Neural cell (in vitro differentiated cells): Measurements from ENCODE around the gene RHCG. TPM values are rescaled to one million over a fixed set of nuclear protein-coding genes. Genes with fewer than 3 reads are reported as not detected.

ENCODE experiments used
- H2AFZ ChIP-seq: fragments of 200-600, 300-800 bp; sonication (generic), shearing (Covaris generic); 2 replicates; pipeline ENCODE4 v1.6.0; 2014; ENCODE audit warnings: low read depth, mild to moderate bottlenecking, antibody characterized with exemption, low read length, moderate library complexity
- H3F3A ChIP-seq: fragments of 200-600 bp; shearing (Covaris generic); 2 replicates; pipeline ENCODE4 v1.6.1; 2016; ENCODE audit warnings: mild to moderate bottlenecking, moderate library complexity, mixed read lengths, antibody characterized with exemption, low read length; ENCODE audit not compliant: insufficient read depth, poor library complexity, severe bottlenecking
- H3K27ac ChIP-seq: fragments of 200-600, 300-800 bp; sonication (generic), shearing (Covaris generic); 2 replicates; pipeline ENCODE4 v1.5.1; 2014; ENCODE audit warnings: mild to moderate bottlenecking, low read length, moderate library complexity
- H3K27me3 ChIP-seq: fragments of 300-800, 200-600 bp; sonication (generic), shearing (Covaris generic); 2 replicates; pipeline ENCODE4 v1.6.0; 2014; ENCODE audit warnings: mild to moderate bottlenecking, low read depth, low read length, moderate library complexity; ENCODE audit not compliant: insufficient read depth
- H3K36me3 ChIP-seq: fragments of 300-800, 200-600 bp; sonication (generic), shearing (Covaris generic); 2 replicates; pipeline ENCODE4 v1.5.1; 2014; ENCODE audit warnings: mild to moderate bottlenecking, antibody characterized with exemption, low read length, moderate library complexity; ENCODE audit not compliant: insufficient read depth
- H3K4me2 ChIP-seq: fragments of 300-800, 200-600 bp; sonication (generic), shearing (Covaris generic); 2 replicates; pipeline ENCODE4 v1.6.0; 2014; ENCODE audit warnings: mild to moderate bottlenecking, low read length
- H3K4me3 ChIP-seq: fragments of 300-800, 200-600 bp; sonication (generic), shearing (Covaris generic); 2 replicates; pipeline ENCODE4 v1.5.1; 2014; ENCODE audit warnings: mild to moderate bottlenecking, low read length, moderate library complexity
- H3K79me2 ChIP-seq: fragments of 200-600 bp; shearing (Covaris generic); replicated peaks from 2 replicates; pipeline ENCODE4 v1.6.0; 2014; ENCODE audit warnings: mild to moderate bottlenecking, low read length, moderate library complexity; ENCODE audit not compliant: insufficient read depth
- H3K9ac ChIP-seq: fragments of 300-800, 200-600 bp; sonication (generic), shearing (Covaris generic); 2 replicates; pipeline ENCODE4 v1.6.1; 2016; ENCODE audit warnings: mild to moderate bottlenecking, low read length, mixed read lengths
- H3K9me2 ChIP-seq: fragments of 200-600 bp; shearing (Covaris generic); 2 replicates; pipeline ENCODE4 v1.6.1; 2016; ENCODE audit warnings: mild to moderate bottlenecking, low read length, mixed read lengths; ENCODE audit not compliant: insufficient read depth
- H3K9me3 ChIP-seq: fragments of 200-600, 300-800 bp; sonication (generic), shearing (Covaris generic); 2 replicates; pipeline ENCODE4 v1.6.1; 2016; ENCODE audit warnings: mild to moderate bottlenecking, mixed run types, low read length, moderate library complexity, mixed read lengths
- H4K20me1 ChIP-seq: fragments of 200-600 bp; shearing (Covaris generic); 2 replicates; pipeline ENCODE4 v1.6.1; 2016; ENCODE audit warnings: mild to moderate bottlenecking, mixed run types; ENCODE audit not compliant: insufficient read depth
- CTCF ChIP-seq: fragments of 450-650 bp; IDR thresholded peaks from 2 replicates; pipeline ENCODE4 v1.5.1; 2014; ENCODE audit warnings: antibody characterized with exemption, mild to moderate bottlenecking, moderate library complexity; ENCODE audit not compliant: poor library complexity, severe bottlenecking
- EP300 ChIP-seq: fragments of 450-650 bp; conservative IDR thresholded peaks from 2 replicates; pipeline ENCODE4 v1.6.1; 2014; ENCODE audit warnings: antibody characterized with exemption, mild to moderate bottlenecking, moderate library complexity; ENCODE audit not compliant: poor library complexity, severe bottlenecking
- EZH2 ChIP-seq: fragments of 200-600, 300-800 bp; shearing (Covaris generic), sonication (generic); IDR thresholded peaks from 2 replicates; pipeline ENCODE4 v1.6.1; 2014; ENCODE audit warnings: antibody characterized with exemption, low read length, borderline replicate concordance, mild to moderate bottlenecking; ENCODE audit not compliant: insufficient read depth, poor library complexity, severe bottlenecking
- MXI1 ChIP-seq: fragments of 450-650 bp; conservative IDR thresholded peaks from 2 replicates; pipeline ENCODE4 v1.6.1; 2014; ENCODE audit warnings: antibody characterized with exemption, mild to moderate bottlenecking; ENCODE audit not compliant: poor library complexity, severe bottlenecking
- POLR2AphosphoS5 ChIP-seq: IDR thresholded peaks from 2 replicates; pipeline ENCODE4 v1.6.1; 2012
- RAD21 ChIP-seq: fragments of 450-650 bp; conservative IDR thresholded peaks from 2 replicates; pipeline ENCODE4 v1.6.1; 2014; ENCODE audit warnings: antibody characterized with exemption, mild to moderate bottlenecking, moderate library complexity
- REST ChIP-seq: IDR thresholded peaks from 2 replicates; pipeline ENCODE4 v1.6.1; 2012; ENCODE audit warnings: borderline replicate concordance
- SMC3 ChIP-seq: fragments of 450-650 bp; conservative IDR thresholded peaks from 2 replicates; pipeline ENCODE4 v1.6.1; 2014; ENCODE audit warnings: antibody characterized with exemption, mild to moderate bottlenecking, moderate library complexity; ENCODE audit not compliant: poor library complexity
- TAF1 ChIP-seq: IDR thresholded peaks from 2 replicates; pipeline ENCODE4 v1.6.1; 2012; ENCODE audit warnings: low read depth
- polyA plus RNA-seq: library from polyadenylated mRNA; depleted of rRNA; stranded (reverse); fragments of >200 nt; gene quantifications from 2 replicates; pipeline ENCODE4 v1.2.3, GENCODE V29; 2014

The RHCG gene
- polyA plus RNA-seq, 1 donor from 2014 or later, result 0.32 TPM

- no peak overlapping the region for H3K27ac ChIP-seq
- H3K36me3 ChIP-seq, result no peaks in the 10 kb centered on the region
- H3K9me3 ChIP-seq, result no peaks in the 10 kb centered on the region
- H3K9ac ChIP-seq, result no peak overlapping the region
- TF ChIP-seq RAD21 (no peak), CTCF (no peak), EZH2 (no peak), EP300 (no peak), REST (no peak)
- no peak overlapping the region for H3K4me3 ChIP-seq
- H3K27me3 ChIP-seq, result no peaks in the 10 kb centered on the region
- H3K9me2 ChIP-seq, result no peaks in the 10 kb centered on the region
- H2AFZ ChIP-seq, result no peak overlapping the region
- H3K4me2 ChIP-seq, result no peak overlapping the region
- no peaks in the 10 kb centered on the region for H3K79me2 ChIP-seq
- no peaks in the 10 kb centered on the region for H4K20me1 ChIP-seq
- no peaks in the 10 kb centered on the region for H3F3A ChIP-seq
Observed at GRCh38 chr15:89502867-89503595, 6.6 kb upstream of the RHCG start.

- Histone ChIP-seq H3K27me3 (peaks cover 11% of the 10 kb centered on the region), H3F3A (no peaks in the 10 kb centered on the region), H3K79me2 (no peaks in the 10 kb centered on the region), H3K9ac (no peak overlapping the region), H2AFZ (no peak overlapping the region), H4K20me1 (no peaks in the 10 kb centered on the region), H3K9me3 (no peaks in the 10 kb centered on the region), H3K4me2 (no peak overlapping the region), H3K36me3 (no peaks in the 10 kb centered on the region), H3K9me2 (no peaks in the 10 kb centered on the region), H3K27ac (no peak overlapping the region), H3K4me3 (no peak overlapping the region)
- TF ChIP-seq RAD21 (no peak), EP300 (no peak), TAF1 (no peak), SMC3 (no peak), CTCF (no peak), MXI1 (no peak), EZH2 (no peak), REST (no peak), POLR2AphosphoS5 (no peak)
Observed at GRCh38 chr15:89501646-89502045, 5.3 kb upstream of the RHCG start.
